ENCODE data around the gene HEATR3. TPM values are rescaled to one million over a fixed set of nuclear protein-coding genes. Genes with fewer than 3 reads are reported as not detected.

The HEATR3 gene
- total RNA-seq, 1 donor from 2014 or later: 16.1 TPM

DNA sequence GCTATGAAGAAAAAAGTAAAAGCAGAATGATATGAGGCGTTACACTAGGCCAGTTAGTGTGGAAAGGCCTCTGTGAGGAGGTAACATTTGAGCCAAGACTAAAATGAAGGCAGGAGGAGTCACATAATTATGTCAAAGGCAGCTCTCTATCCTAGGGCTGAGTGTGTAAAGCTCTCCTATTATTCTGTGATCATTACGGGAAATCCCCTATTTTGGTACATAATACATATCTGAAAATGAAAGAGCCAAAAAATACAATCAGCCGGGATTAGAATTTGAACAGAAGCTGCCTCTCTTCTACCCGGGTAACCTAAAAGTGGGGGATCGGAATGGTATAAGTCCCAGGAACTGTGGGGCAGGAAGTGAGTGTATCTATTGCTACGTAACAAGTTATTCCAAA lies 27.1 kb downstream of the HEATR3 start:
- intact Hi-C loops (cut with micrococcal nuclease): no loop called here
- POLR2A ChIA-PET: no interaction called here
- no peak overlapping the region for H3K4me3 Mint-ChIP-seq
- H3K9me3 Mint-ChIP-seq: no peaks in the 10 kb centered on the region
- no peak for ATAC-seq (ENCODE audit: low read depth)
- CTCF ChIA-PET: no interaction called here
- TF ChIP-seq CTCF (IDR thresholded peaks at IDR 0.05): no peak
- no peak overlapping the region for H3K27ac Mint-ChIP-seq
- no peak for DNase-seq
- no peaks in the 10 kb centered on the region for H3K4me1 Mint-ChIP-seq
- no peaks in the 10 kb centered on the region for H3K27me3 Mint-ChIP-seq
- peaks cover 43% of the 10 kb centered on the region for H3K36me3 Mint-ChIP-seq (ENCODE audit: low read depth)

DNA sequence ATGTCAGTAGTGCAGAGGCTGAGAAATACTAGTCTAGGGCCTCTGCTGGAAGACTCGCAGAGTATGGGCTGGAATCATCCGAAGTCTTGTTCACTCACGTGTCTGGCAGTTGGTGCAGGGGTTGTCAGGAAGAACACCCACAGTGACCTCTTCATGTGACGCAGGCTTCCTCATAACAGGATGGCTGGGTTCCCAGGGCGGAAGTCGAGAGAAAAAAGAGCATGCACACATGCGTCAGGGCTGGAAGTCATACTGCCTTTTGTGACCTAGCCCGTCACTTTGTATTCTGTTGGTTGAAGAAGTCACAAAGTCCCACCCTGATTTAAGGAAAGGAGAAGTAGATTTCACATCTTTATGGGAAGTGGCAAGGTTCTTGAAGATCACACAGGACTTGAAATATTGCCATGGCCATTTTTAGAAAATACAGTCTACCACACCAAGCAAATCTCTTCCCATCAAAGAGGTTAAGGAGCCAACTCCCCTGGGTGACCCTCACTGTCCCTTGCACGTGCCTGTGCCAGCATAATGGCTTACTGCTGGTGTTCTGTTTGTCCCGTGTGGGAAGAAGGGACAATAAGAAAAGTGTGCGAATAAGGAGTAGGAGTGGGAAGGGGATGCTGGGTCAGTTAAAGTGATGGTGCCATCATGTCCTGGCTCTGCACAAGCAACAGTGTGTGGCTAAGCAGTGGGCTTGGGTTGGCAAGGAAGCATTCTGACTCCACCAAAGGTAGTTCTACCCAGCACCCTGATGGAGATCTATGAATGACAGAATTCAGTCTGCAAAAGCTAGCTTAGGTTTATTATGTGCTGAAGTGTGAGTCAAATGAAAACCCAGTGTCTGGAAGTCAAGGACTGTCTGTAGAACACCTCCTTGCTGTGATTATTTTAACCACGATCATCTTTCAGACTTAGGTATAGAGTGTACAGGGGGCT lies 28.1 kb downstream of the HEATR3 start:
- POLR2A ChIA-PET: no interaction called here

DNA sequence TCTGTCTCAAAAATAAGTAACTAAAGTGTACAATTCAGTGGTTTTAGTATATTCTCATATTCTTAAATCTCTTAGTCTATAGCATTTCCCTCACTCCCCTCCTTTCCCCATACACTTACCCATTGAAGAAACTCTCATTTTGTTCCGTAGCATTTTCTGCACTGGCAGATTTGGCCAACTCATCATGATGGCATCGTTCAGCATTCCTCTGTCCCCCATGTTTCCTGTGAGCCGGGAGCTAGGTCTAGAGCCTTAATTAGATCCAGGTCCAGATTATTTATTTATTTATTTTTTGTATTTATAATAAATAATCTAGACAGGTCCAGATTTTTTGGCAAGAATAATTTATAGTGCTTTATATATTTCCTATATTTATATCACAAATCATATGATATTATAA lies 31.0 kb downstream of the HEATR3 start:
- H3K9me3 Mint-ChIP-seq: no peaks in the 10 kb centered on the region
- H3K4me1 Mint-ChIP-seq: no peaks in the 10 kb centered on the region
- intact Hi-C loops (cut with micrococcal nuclease): loop anchor here (5.0 kb wide), 1 partner anchor 56 kb away; the partner anchor contains the start of gene TENT4B
- TF ChIP-seq CTCF (IDR thresholded peaks at IDR 0.05): no peak
- H3K27me3 Mint-ChIP-seq: no peaks in the 10 kb centered on the region
- no peak overlapping the region for H3K4me3 Mint-ChIP-seq
- peaks cover 43% of the 10 kb centered on the region for H3K36me3 Mint-ChIP-seq (ENCODE audit: low read depth)
- H3K27ac Mint-ChIP-seq: no peak overlapping the region
- ATAC-seq (ENCODE audit: low read depth) (no peak), DNase-seq (no peak)
- ChIA-PET POLR2A (no interaction called here), CTCF (no interaction called here)

More for the DNA sequence above, 28.1 kb downstream of the HEATR3 start:
- Mint-ChIP-seq H3K4me3 (no peak overlapping the region), H3K27me3 (no peaks in the 10 kb centered on the region), H3K36me3 (ENCODE audit: low read depth) (peaks cover 36% of the 10 kb centered on the region), H3K27ac (no peak overlapping the region), H3K4me1 (no peaks in the 10 kb centered on the region), H3K9me3 (no peaks in the 10 kb centered on the region)
- CTCF ChIA-PET: no interaction called here
- TF ChIP-seq CTCF (IDR thresholded peaks at IDR 0.05): no peak
- no peak for ATAC-seq (ENCODE audit: low read depth)
- intact Hi-C loops (cut with micrococcal nuclease): no loop called here
- DNase-seq: no peak

DNA sequence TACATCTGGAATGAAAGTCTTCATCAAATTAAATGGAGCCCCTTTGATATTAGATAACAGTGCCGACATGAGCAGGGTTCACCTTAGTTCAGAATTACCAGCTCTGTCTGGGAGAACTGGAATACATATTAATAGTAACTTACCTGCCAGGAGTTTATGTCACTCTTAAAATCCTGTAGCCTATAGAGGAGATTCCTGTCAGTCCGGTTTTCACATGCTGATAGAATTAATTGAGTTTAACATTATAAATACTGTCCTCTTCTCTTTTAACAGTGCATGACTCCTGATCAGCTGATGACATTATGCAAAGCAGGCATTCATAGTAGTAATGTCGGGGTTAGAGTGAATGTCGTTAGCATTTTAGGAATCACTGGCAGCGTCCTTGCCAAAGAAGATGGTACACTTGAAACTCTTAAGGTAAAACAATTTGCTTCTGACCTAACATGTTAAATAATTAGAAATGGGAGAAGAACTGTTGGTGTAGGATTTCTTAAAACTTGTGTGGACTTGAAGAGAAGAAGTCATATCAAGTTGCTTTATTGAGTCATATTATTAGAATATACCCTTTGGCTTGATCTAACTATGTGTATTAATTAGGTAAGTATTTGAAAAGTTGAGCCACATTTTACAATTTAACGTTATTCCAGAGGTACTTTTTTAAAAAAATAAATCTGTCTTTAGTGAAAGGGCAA lies 34.3 kb downstream of the HEATR3 start:
- H3K4me3 Mint-ChIP-seq: no peak overlapping the region
- peaks cover 55% of the 10 kb centered on the region for H3K36me3 Mint-ChIP-seq (ENCODE audit: low read depth)
- TF ChIP-seq CTCF (IDR thresholded peaks at IDR 0.05): no peak
- H3K27ac Mint-ChIP-seq: no peak overlapping the region
- H3K9me3 Mint-ChIP-seq: no peaks in the 10 kb centered on the region
- no peaks in the 10 kb centered on the region for H3K27me3 Mint-ChIP-seq
- POLR2A ChIA-PET: no interaction called here
- DNase-seq (no peak), ATAC-seq (ENCODE audit: low read depth) (no peak)
- CTCF ChIA-PET: no interaction called here
- intact Hi-C loops (cut with micrococcal nuclease): loop anchor here (5.0 kb wide), 1 partner anchor 52 kb away; the partner anchor contains the start of gene TENT4B
- no peaks in the 10 kb centered on the region for H3K4me1 Mint-ChIP-seq

GRCh38 chr16:50102051-50102746 lies 36.4 kb downstream of the HEATR3 start:
- Mint-ChIP-seq H3K36me3 (ENCODE audit: low read depth) (peaks cover 65% of the 10 kb centered on the region), H3K27ac (no peak overlapping the region), H3K4me1 (no peaks in the 10 kb centered on the region), H3K27me3 (no peaks in the 10 kb centered on the region), H3K9me3 (no peaks in the 10 kb centered on the region), H3K4me3 (no peak overlapping the region)
- TF ChIP-seq CTCF (IDR thresholded peaks at IDR 0.05): no peak
- intact Hi-C loops (cut with micrococcal nuclease): no loop called here
- ChIA-PET POLR2A (no interaction called here), CTCF (no interaction called here)
- ATAC-seq (ENCODE audit: low read depth) (no peak), DNase-seq (no peak)

Measured in activated B cell treated with CpG ODN at 0.5 μM for 24 hours (primary cell).